Measurements from ENCODE around the gene AIRE. TPM values are rescaled to one million over a fixed set of nuclear protein-coding genes. Genes with fewer than 3 reads are reported as not detected.

Gene AIRE
- total RNA-seq, 1 experiment from 2014 or later: 0.09 TPM

- TF ChIP-seq ZNF219 (CRISPR knock-in tag; IDR thresholded peaks at IDR 0.05; ENCODE audit: borderline replicate concordance) (no peak), GTF2I (CRISPR knock-in tag; conservative IDR thresholded peaks at IDR 0.05) (no peak), NFYB (CRISPR knock-in tag; conservative IDR thresholded peaks at IDR 0.05; ENCODE audit: low read depth) (no peak), TP53 (CRISPR knock-in tag; IDR thresholded peaks at IDR 0.05) (no peak), CTCF (IDR thresholded peaks at IDR 0.05) (no peak), JAZF1 (CRISPR knock-in tag; IDR thresholded peaks at IDR 0.05) (no peak), ETV6 (CRISPR knock-in tag; IDR thresholded peaks at IDR 0.05) (no peak)
- TF ChIP-seq, protein P1, sequence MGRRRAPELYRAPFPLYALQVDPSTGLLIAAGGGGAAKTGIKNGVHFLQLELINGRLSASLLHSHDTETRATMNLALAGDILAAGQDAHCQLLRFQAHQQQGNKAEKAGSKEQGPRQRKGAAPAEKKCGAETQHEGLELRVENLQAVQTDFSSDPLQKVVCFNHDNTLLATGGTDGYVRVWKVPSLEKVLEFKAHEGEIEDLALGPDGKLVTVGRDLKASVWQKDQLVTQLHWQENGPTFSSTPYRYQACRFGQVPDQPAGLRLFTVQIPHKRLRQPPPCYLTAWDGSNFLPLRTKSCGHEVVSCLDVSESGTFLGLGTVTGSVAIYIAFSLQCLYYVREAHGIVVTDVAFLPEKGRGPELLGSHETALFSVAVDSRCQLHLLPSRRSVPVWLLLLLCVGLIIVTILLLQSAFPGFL (CRISPR knock-in tag; IDR thresholded peaks at IDR 0.05; ENCODE audit: borderline replicate concordance): no peak
- TF ChIP-seq, protein P2, sequence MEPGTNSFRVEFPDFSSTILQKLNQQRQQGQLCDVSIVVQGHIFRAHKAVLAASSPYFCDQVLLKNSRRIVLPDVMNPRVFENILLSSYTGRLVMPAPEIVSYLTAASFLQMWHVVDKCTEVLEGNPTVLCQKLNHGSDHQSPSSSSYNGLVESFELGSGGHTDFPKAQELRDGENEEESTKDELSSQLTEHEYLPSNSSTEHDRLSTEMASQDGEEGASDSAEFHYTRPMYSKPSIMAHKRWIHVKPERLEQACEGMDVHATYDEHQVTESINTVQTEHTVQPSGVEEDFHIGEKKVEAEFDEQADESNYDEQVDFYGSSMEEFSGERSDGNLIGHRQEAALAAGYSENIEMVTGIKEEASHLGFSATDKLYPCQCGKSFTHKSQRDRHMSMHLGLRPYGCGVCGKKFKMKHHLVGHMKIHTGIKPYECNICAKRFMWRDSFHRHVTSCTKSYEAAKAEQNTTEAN (CRISPR knock-in tag; IDR thresholded peaks at IDR 0.05): no peak
- TF ChIP-seq, protein P3, sequence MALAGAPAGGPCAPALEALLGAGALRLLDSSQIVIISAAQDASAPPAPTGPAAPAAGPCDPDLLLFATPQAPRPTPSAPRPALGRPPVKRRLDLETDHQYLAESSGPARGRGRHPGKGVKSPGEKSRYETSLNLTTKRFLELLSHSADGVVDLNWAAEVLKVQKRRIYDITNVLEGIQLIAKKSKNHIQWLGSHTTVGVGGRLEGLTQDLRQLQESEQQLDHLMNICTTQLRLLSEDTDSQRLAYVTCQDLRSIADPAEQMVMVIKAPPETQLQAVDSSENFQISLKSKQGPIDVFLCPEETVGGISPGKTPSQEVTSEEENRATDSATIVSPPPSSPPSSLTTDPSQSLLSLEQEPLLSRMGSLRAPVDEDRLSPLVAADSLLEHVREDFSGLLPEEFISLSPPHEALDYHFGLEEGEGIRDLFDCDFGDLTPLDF (CRISPR knock-in tag; IDR thresholded peaks at IDR 0.05): no peak
Observed at GRCh38 chr21:44334329-44335030, 48.8 kb downstream of the AIRE start (continued).

- ChIA-PET CTCF (no interaction called here), POLR2A (no interaction called here)
- peaks cover 14% of the 10 kb centered on the region for H3K4me1 Mint-ChIP-seq
- no peaks in the 10 kb centered on the region for H3K9me3 Mint-ChIP-seq
- H3K4me3 Mint-ChIP-seq: no peak overlapping the region
- TF ChIP-seq ZNF317 (CRISPR knock-in tag; IDR thresholded peaks at IDR 0.05; ENCODE audit: borderline replicate concordance, low read depth) (no peak), CBFB (CRISPR knock-in tag; IDR thresholded peaks at IDR 0.05; ENCODE audit: low read depth) (no peak), MXD4 (CRISPR knock-in tag; IDR thresholded peaks at IDR 0.05; ENCODE audit: borderline replicate concordance) (no peak), NR3C1 (CRISPR knock-in tag; conservative IDR thresholded peaks at IDR 0.05; ENCODE audit: low read depth) (no peak), TEAD4 (CRISPR knock-in tag; IDR thresholded peaks at IDR 0.05) (no peak)
- H3K27me3 Mint-ChIP-seq (ENCODE audit: low read depth): no peaks in the 10 kb centered on the region
- ATAC-seq: no peak
- no peak for DNase-seq (ENCODE audit: low spot score)
- H3K27ac Mint-ChIP-seq: no peak overlapping the region
- H3K36me3 Mint-ChIP-seq: no peaks in the 10 kb centered on the region
Observed at GRCh38 chr21:44335266-44336059, 49.8 kb downstream of the AIRE start.

DNA sequence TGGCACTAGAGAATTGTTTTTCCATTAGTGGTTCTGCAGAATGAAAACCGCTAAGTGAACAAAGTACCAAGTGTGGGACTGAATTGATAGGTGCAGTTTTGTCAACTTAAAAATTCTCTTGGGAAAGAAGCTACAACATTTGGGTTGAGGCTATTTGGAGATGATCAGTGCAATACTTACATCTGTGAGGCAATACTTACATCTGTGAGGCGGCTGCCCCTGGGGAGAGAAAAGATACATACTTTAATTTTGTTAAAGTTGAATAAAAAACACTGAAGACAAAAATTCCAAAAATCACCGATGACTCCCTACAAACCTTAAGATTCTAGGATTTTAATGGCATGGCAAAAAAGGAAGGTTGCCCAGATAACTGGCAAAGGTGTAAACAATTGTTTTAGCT lies 51.8 kb downstream of the AIRE start:
- no peaks in the 10 kb centered on the region for H3K27me3 Mint-ChIP-seq (ENCODE audit: low read depth)
- 0 out of 2 replicates have a peak overlapping the region, but pooled peaks have one; percentile 45 for H3K27ac Mint-ChIP-seq
- peak overlapping the region; percentile 64 for H3K4me3 Mint-ChIP-seq
- ATAC-seq: no peak
- H3K4me1 Mint-ChIP-seq: peaks cover 31% of the 10 kb centered on the region
- no peaks in the 10 kb centered on the region for H3K9me3 Mint-ChIP-seq
- ChIA-PET CTCF (interaction anchor here (0.8 to 2.1 kb wide), 6 partner anchors 23 to 150 kb away, joined by 3 to 9 read pairs (median 4); no protein-coding TSS in a partner anchor), POLR2A (no interaction called here)
- no peaks in the 10 kb centered on the region for H3K36me3 Mint-ChIP-seq
- TF ChIP-seq JUN (CRISPR knock-in tag; IDR thresholded peaks at IDR 0.05) (no peak), GRHL2 (CRISPR knock-in tag; IDR thresholded peaks at IDR 0.05; ENCODE audit: insufficient replicate concordance, severe bottlenecking) (no peak), TP53 (CRISPR knock-in tag; IDR thresholded peaks at IDR 0.05) (no peak), NR2C2 (CRISPR knock-in tag; IDR thresholded peaks at IDR 0.05) (no peak), ZNF232 (CRISPR knock-in tag; IDR thresholded peaks at IDR 0.05) (no peak)
- TF ChIP-seq, protein P4, sequence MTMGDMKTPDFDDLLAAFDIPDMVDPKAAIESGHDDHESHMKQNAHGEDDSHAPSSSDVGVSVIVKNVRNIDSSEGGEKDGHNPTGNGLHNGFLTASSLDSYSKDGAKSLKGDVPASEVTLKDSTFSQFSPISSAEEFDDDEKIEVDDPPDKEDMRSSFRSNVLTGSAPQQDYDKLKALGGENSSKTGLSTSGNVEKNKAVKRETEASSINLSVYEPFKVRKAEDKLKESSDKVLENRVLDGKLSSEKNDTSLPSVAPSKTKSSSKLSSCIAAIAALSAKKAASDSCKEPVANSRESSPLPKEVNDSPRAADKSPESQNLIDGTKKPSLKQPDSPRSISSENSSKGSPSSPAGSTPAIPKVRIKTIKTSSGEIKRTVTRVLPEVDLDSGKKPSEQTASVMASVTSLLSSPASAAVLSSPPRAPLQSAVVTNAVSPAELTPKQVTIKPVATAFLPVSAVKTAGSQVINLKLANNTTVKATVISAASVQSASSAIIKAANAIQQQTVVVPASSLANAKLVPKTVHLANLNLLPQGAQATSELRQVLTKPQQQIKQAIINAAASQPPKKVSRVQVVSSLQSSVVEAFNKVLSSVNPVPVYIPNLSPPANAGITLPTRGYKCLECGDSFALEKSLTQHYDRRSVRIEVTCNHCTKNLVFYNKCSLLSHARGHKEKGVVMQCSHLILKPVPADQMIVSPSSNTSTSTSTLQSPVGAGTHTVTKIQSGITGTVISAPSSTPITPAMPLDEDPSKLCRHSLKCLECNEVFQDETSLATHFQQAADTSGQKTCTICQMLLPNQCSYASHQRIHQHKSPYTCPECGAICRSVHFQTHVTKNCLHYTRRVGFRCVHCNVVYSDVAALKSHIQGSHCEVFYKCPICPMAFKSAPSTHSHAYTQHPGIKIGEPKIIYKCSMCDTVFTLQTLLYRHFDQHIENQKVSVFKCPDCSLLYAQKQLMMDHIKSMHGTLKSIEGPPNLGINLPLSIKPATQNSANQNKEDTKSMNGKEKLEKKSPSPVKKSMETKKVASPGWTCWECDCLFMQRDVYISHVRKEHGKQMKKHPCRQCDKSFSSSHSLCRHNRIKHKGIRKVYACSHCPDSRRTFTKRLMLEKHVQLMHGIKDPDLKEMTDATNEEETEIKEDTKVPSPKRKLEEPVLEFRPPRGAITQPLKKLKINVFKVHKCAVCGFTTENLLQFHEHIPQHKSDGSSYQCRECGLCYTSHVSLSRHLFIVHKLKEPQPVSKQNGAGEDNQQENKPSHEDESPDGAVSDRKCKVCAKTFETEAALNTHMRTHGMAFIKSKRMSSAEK (CRISPR knock-in tag; IDR thresholded peaks at IDR 0.05; ENCODE audit: borderline replicate concordance): no peak
- TF ChIP-seq, protein P5, sequence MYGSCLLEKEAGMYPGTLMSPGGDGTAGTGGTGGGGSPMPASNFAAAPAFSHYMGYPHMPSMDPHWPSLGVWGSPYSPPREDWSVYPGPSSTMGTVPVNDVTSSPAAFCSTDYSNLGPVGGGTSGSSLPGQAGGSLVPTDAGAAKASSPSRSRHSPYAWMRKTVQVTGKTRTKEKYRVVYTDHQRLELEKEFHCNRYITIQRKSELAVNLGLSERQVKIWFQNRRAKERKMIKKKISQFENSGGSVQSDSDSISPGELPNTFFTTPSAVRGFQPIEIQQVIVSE (CRISPR knock-in tag; IDR thresholded peaks at IDR 0.05; ENCODE audit: borderline replicate concordance): no peak
- DNase-seq (ENCODE audit: low spot score): no peak
